Naive thymus-derived CD8-positive, alpha-beta T cell (primary cell): ENCODE data around the gene CACHD1. TPM values are rescaled to one million over a fixed set of nuclear protein-coding genes. Genes with fewer than 3 reads are reported as not detected.
A peak's percentile ranks its signal among the peaks of the same experiment; 100 is the strongest.

Experiments used
- ATAC-seq, 2 donors: fragments of 150-1000 bp; cut with Tn5 transposase in 1 of 2; sonication (Bioruptor Pico), chemical (Tn5 transposase) in 1 of 2; 1 replicate in 1 of 2; 2 replicates in 1 of 2; pipeline ENCODE4 v1.10.0; 2021; ENCODE audit warnings: mild to moderate bottlenecking in 2 of 2, moderate library complexity in 2 of 2
- POLR2A ChIA-PET: fragments of 350-600 bp; sonication (Branson Sonifier 250); formaldehyde crosslinking; loops from one replicate; lab custom pipeline; 2021; ENCODE audit warnings: antibody characterized with exemption; lab: Charles Lee
- DNase-seq, 10 donors: peaks; one replicate each; pipeline versions ENCODE4 v3.0.0 to v3.0.0-alpha.2; 2020 to 2022
- H3K27ac Mint-ChIP-seq, 10 donors: one replicate each; pipeline ENCODE4 v1.8.0; 2020 to 2022; ENCODE audit warnings: mild to moderate bottlenecking in 10 of 10, mixed read lengths in 10 of 10, moderate library complexity in 4 of 10, inconsistent platforms in 1 of 10
- H3K27me3 Mint-ChIP-seq, 5 donors: one replicate each; pipeline ENCODE4 v1.8.0; 2021 to 2022; ENCODE audit warnings: mixed read lengths in 5 of 5
- H3K36me3 Mint-ChIP-seq, 3 donors: one replicate each; pipeline ENCODE4 v1.8.0; 2020 to 2022; ENCODE audit warnings: mixed read lengths in 3 of 3, mild to moderate bottlenecking in 2 of 3, inconsistent platforms in 1 of 3
- H3K4me1 Mint-ChIP-seq, 4 donors: one replicate each; pipeline ENCODE4 v1.8.0; 2021 to 2022; ENCODE audit warnings: mixed read lengths in 4 of 4
- H3K4me3 Mint-ChIP-seq, 10 donors: one replicate each; pipeline ENCODE4 v1.8.0; 2020 to 2022; ENCODE audit warnings: mild to moderate bottlenecking in 10 of 10, mixed read lengths in 10 of 10, moderate library complexity in 6 of 10, inconsistent platforms in 1 of 10
- H3K9me3 Mint-ChIP-seq, 9 donors: one replicate each; pipeline ENCODE4 v1.8.0; 2020 to 2022; ENCODE audit warnings: mixed read lengths in 9 of 9, mild to moderate bottlenecking in 3 of 9, inconsistent platforms in 1 of 9, moderate library complexity in 1 of 9
- polyA plus RNA-seq, 3 donors: library from polyadenylated mRNA; unstranded; fragments of 300-500 nt; fragmentation: Illumina TruSeq; gene quantifications; one replicate each; pipeline ENCODE4 v1.2.3, GENCODE V29; 2021
- total RNA-seq, 8 experiments: library from RNA in 2 of 8; stranded (reverse) in 2 of 8; gene quantifications; one replicate each; pipeline ENCODE4 v1.2.3 and lab custom pipeline; 2021 to 2026

Gene CACHD1
- total and polyA plus RNA-seq, 5 experiments from 2014 or later: 0.80 to 5.2 (median 3.3) TPM

GRCh38 chr1:64453688-64454087 is 16.2 kb upstream of the CACHD1 start:
- POLR2A ChIA-PET: no interaction called here
- no peaks in the 10 kb centered on the region for H3K9me3 Mint-ChIP-seq
- ATAC-seq: no peak

GRCh38 chr1:64458915-64459314 is 11.0 kb upstream of the CACHD1 start:
- POLR2A ChIA-PET: no interaction called here
- Mint-ChIP-seq H3K4me1 (no peaks in the 10 kb centered on the region), H3K27ac (peak overlapping the region in 1 of 10 donors; percentile 40), H3K9me3 (no peaks in the 10 kb centered on the region), H3K36me3 (no peaks in the 10 kb centered on the region), H3K4me3 (no peak overlapping the region), H3K27me3 (peaks cover 0 to 4% (median 1%) of the 10 kb centered on the region in 5 donors)
- no peak for DNase-seq
- ATAC-seq: no peak

More at GRCh38 chr1:64453688-64454087, 16.2 kb upstream of the CACHD1 start:
- peaks cover 0 to 3% (median 0%) of the 10 kb centered on the region in 5 donors for H3K27me3 Mint-ChIP-seq
- H3K27ac Mint-ChIP-seq: no peak overlapping the region
- no peak for DNase-seq
- no peaks in the 10 kb centered on the region for H3K4me1 Mint-ChIP-seq
- no peaks in the 10 kb centered on the region for H3K36me3 Mint-ChIP-seq
- no peak overlapping the region for H3K4me3 Mint-ChIP-seq

DNA sequence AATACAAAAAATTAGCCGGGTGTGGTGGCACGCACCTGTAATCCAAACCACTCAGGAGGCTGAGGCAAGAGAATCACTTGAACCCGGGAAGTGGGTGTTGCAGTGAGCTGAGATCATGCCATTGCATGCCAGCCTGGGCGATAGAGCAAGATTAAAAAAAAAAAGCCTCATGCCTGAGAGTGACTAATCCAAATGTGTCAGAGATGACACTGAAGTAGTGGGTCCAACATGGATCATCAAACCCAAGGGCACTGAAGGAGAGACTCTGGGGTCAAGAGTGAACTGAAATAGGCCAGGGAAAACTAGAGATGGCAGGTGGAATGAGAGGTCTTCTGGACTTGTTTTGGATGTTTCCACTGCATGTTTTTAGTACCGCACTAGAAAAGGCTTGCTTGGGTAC is 10.2 kb upstream of the CACHD1 start:
- ATAC-seq (no peak), DNase-seq (no peak)
- peaks cover 0 to 5% (median 1%) of the 10 kb centered on the region in 5 donors for H3K27me3 Mint-ChIP-seq
- no peak overlapping the region for H3K27ac Mint-ChIP-seq
- no peak overlapping the region for H3K4me3 Mint-ChIP-seq
- no peaks in the 10 kb centered on the region for H3K9me3 Mint-ChIP-seq
- H3K4me1 Mint-ChIP-seq: no peaks in the 10 kb centered on the region
- H3K36me3 Mint-ChIP-seq: no peaks in the 10 kb centered on the region
- POLR2A ChIA-PET: no interaction called here

GRCh38 chr1:64466033-64466432 is 3.9 kb upstream of the CACHD1 start:
- Mint-ChIP-seq H3K4me1 (peaks cover 3 to 10% (median 9%) of the 10 kb centered on the region in 4 donors), H3K9me3 (no peaks in the 10 kb centered on the region), H3K27ac (peak overlapping the region in 1 of 10 donors; percentile 24), H3K27me3 (peaks cover 10 to 27% (median 13%) of the 10 kb centered on the region in 5 donors), H3K36me3 (no peaks in the 10 kb centered on the region), H3K4me3 (no peak overlapping the region)
- DNase-seq (no peak), ATAC-seq (no peak)
- POLR2A ChIA-PET: no interaction called here

GRCh38 chr1:64469116-64469976 is 583 bp upstream of the CACHD1 start:
- Mint-ChIP-seq H3K27ac (peak overlapping the region in 5 of 10 donors; percentile 44 to 81 (median 66)), H3K4me3 (peak overlapping the region; percentile 70 to 87 (median 76)), H3K9me3 (no peaks in the 10 kb centered on the region), H3K4me1 (peaks cover 20 to 28% (median 24%) of the 10 kb centered on the region in 4 donors), H3K36me3 (no peaks in the 10 kb centered on the region), H3K27me3 (peaks cover 12 to 43% (median 28%) of the 10 kb centered on the region in 5 donors)
- POLR2A ChIA-PET: no interaction called here
- ATAC-seq: peak in 1 of 2 donors; percentile 0
- peak in 1 of 10 donors; percentile 5 for DNase-seq

DNA sequence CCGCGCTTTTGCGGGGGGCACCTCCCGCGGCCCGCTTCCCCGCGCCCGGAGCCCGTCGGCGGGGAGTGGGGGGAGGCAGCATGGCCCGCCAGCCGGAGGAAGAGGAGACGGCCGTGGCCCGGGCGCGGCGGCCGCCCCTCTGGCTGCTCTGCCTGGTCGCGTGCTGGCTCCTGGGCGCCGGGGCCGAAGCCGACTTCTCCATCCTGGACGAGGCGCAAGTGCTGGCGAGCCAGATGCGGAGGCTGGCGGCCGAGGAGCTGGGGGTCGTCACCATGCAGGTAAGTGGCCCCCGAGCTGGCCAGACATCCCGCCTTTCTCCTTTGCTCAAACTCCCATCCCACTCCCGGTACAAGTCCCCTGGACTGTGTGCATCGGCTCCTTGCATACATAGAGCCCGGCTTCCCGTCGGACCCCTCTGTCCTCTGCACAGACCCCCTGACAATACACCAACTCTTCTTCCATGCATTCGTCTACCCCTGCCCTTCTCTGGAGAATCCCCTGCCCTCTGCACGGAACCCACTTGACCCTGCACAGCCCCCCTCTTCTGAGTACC is 812 bp downstream of the CACHD1 start:
- POLR2A ChIA-PET: no interaction called here
- no peaks in the 10 kb centered on the region for H3K36me3 Mint-ChIP-seq
- H3K9me3 Mint-ChIP-seq: no peaks in the 10 kb centered on the region
- peak in 1 of 2 donors; percentile 4 for ATAC-seq
- peaks cover 21 to 31% (median 27%) of the 10 kb centered on the region in 4 donors for H3K4me1 Mint-ChIP-seq
- peak overlapping the region in 9 of 10 donors; percentile 17 to 90 (median 80) for H3K27ac Mint-ChIP-seq
- H3K4me3 Mint-ChIP-seq: peak overlapping the region; percentile 87 to 100 (median 94)
- peak in 2 of 10 donors; percentile 6 to 18 for DNase-seq
- peaks cover 11 to 43% (median 28%) of the 10 kb centered on the region in 5 donors for H3K27me3 Mint-ChIP-seq

DNA sequence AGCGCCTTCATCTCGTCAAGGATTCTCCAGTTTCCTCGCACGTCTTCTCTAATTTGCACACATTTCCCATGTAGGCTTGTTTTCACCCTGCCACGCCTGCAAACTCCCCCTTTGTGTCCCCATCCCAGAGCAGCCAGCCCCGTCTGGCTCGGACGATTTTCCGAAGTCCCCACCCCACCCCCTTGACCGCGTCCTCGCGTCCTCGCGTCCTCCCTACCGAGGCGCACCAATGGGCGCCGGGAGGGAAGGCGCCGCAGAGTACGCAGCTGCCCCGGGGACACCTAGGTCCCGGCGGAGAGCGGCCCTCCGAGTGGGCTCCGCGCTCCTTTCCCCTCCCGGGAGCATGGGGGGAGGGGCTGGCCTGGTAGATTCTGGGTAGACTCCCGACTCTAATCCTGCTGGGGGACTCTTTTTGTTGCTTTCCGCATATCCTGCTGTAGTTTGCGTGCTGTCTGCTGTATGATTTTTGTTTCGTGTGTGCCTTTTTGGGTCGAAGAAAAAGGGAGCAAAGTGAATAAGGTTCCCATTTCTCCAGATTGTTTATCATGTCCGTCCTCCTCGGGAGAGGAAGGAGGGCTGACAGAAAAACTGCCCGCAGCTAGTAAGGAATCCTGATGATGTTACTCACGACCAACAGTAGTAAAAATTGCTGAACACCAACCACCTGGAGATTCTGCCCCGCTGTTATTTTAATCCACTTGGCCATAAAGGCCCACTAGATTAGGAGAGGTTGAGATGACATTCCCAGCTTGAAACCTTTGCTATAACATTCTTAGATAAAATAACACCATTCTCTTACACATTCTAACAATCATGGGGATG is 1.5 kb downstream of the CACHD1 start:
- ATAC-seq: peak in 1 of 2 donors; percentile 21
- Mint-ChIP-seq H3K4me3 (peak overlapping the region; percentile 87 to 100 (median 94)), H3K9me3 (no peaks in the 10 kb centered on the region), H3K4me1 (peaks cover 21 to 34% (median 27%) of the 10 kb centered on the region in 4 donors), H3K27ac (peak overlapping the region; percentile 17 to 90 (median 70)), H3K36me3 (no peaks in the 10 kb centered on the region), H3K27me3 (peaks cover 11 to 43% (median 28%) of the 10 kb centered on the region in 5 donors)
- peak in 7 of 10 donors; percentile 6 to 66 (median 26) for DNase-seq
- POLR2A ChIA-PET: no interaction called here

DNA sequence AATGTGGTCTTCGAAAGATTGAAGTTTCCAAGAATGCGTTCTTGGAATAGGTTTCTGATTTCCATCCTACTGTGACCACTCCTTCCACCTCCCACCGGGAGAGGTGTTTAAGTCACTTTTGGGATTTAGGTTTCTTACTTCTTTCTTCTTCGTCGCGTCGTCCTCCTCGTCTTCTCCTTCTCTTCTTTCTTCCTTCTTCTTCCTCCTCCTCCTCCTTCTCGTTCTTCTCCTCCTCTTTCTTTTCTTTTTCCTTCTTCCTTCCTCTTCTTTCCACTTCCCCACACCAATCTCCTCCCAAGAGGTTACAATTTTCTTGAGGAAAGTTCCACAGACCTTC is 2.1 kb downstream of the CACHD1 start:
- Mint-ChIP-seq H3K27me3 (peaks cover 11 to 43% (median 28%) of the 10 kb centered on the region in 5 donors), H3K4me1 (peaks cover 23 to 38% (median 32%) of the 10 kb centered on the region in 4 donors)

DNA sequence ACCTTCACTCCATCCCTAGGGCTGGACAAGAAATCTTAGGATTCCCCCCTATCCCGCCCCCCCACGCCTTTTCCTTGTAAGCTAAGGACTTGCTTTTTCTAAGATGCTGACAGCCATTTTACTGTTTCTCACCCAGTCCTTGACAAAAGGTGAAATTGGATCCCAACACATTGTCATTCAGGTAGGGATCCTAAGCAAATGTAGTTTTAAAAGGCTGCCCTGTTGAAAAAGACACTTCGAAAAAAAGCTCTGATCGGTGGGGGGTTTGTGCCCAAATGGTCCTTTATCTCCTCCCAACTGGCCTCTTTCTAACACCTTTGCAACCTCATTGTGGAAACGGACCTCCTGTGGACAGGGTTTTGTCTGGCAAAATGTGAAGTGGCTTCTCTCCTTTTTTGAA is 2.9 kb downstream of the CACHD1 start:
- DNase-seq (no peak), ATAC-seq (no peak)
- H3K4me3 Mint-ChIP-seq: peak overlapping the region in 6 of 10 donors; percentile 5 to 52 (median 42)
- H3K27me3 Mint-ChIP-seq: peaks cover 6 to 38% (median 20%) of the 10 kb centered on the region in 5 donors
- no peaks in the 10 kb centered on the region for H3K36me3 Mint-ChIP-seq
- POLR2A ChIA-PET: no interaction called here
- peaks cover 23 to 38% (median 32%) of the 10 kb centered on the region in 4 donors for H3K4me1 Mint-ChIP-seq
- peak overlapping the region in 2 of 10 donors; percentile 37 to 64 for H3K27ac Mint-ChIP-seq
- no peaks in the 10 kb centered on the region for H3K9me3 Mint-ChIP-seq

More for the DNA sequence above, 2.1 kb downstream of the CACHD1 start:
- Mint-ChIP-seq H3K36me3 (no peaks in the 10 kb centered on the region), H3K4me3 (peak overlapping the region; percentile 45 to 100 (median 93)), H3K9me3 (no peaks in the 10 kb centered on the region), H3K27ac (peak overlapping the region in 1 of 10 donors; percentile 58)
- no peak for ATAC-seq
- no peak for DNase-seq
- POLR2A ChIA-PET: no interaction called here

DNA sequence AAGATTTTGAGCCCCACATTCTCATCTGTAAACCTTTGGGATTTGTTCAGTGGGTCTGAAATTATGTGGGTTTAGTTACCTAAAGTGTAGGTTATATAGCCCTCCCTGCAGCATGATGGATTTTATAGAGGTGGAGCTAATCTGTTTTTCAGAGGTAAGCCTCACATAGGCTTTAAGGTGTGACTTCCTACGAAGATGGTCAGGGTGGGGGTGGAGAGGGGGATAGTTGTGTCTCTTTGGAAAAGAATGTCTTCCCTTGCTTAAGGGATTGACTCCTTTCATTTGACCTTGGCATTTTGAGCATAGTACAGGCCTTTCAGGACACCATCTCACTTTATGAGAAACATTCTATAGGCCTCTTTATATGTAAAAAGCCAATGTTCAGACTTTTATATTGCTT is 3.4 kb downstream of the CACHD1 start:
- peak overlapping the region in 3 of 10 donors; percentile 12 to 64 (median 64) for H3K27ac Mint-ChIP-seq
- ATAC-seq (no peak), DNase-seq (no peak)
- no peaks in the 10 kb centered on the region for H3K36me3 Mint-ChIP-seq
- peaks cover 4 to 33% (median 16%) of the 10 kb centered on the region in 5 donors for H3K27me3 Mint-ChIP-seq
- POLR2A ChIA-PET: no interaction called here
- peak overlapping the region in 4 of 10 donors; percentile 7 to 52 (median 42) for H3K4me3 Mint-ChIP-seq
- peaks cover 23 to 38% (median 32%) of the 10 kb centered on the region in 4 donors for H3K4me1 Mint-ChIP-seq
- no peaks in the 10 kb centered on the region for H3K9me3 Mint-ChIP-seq

- no peaks in the 10 kb centered on the region for H3K9me3 Mint-ChIP-seq
- DNase-seq: no peak
- H3K27ac Mint-ChIP-seq: peak overlapping the region in 1 of 10 donors; percentile 64
- POLR2A ChIA-PET: no interaction called here
- H3K27me3 Mint-ChIP-seq: peaks cover 4 to 26% (median 15%) of the 10 kb centered on the region in 5 donors
- H3K4me3 Mint-ChIP-seq: peak overlapping the region in 1 of 10 donors; percentile 54
- peaks cover 21 to 38% (median 33%) of the 10 kb centered on the region in 4 donors for H3K4me1 Mint-ChIP-seq
- no peaks in the 10 kb centered on the region for H3K36me3 Mint-ChIP-seq
- ATAC-seq: no peak
Measured at GRCh38 chr1:64474133-64474532, 4.2 kb downstream of the CACHD1 start.
